H1 (cell line): ENCODE measurements around the gene MAVS. TPM values are rescaled to one million over a fixed set of nuclear protein-coding genes. Genes with fewer than 3 reads are reported as not detected.

Source experiments
- polyA plus RNA-seq, 7 experiments: library from polyadenylated mRNA; depleted of rRNA in 3 of 7; stranded (reverse) in 5 of 7; unstranded in 2 of 7; fragments of >200 nt in 5 of 7; fragments of 200-250 nt in 2 of 7; gene quantifications; 1 replicate in 5 of 7; 2 replicates in 1 of 7; 4 replicates in 1 of 7; pipeline versions ENCODE4 v1.2.1 to v1.2.3, GENCODE V29; 2011 to 2013; ENCODE audit warnings: missing spikeins in 2 of 7, mixed read lengths in 2 of 7
- total RNA-seq: library from RNA; stranded (reverse); fragmentation: NEBNext Ultra II Directional; extraction: Animal tissue kit (Norgen Biotek cat#: 25700); gene quantifications from 2 replicates; pipeline ENCODE4 v1.2.1, GENCODE V29; 2021
- TF ChIP-seq, protein P1 (sequence below): fragments of 300-600 bp; sonication (generic); IDR thresholded peaks from 2 replicates; pipeline ENCODE4 v1.7.1; 2012; ENCODE audit warnings: low read length, moderate library complexity, mild to moderate bottlenecking, inconsistent platforms; ENCODE audit not compliant: insufficient replicate concordance

MAVS gene
- total and polyA plus RNA-seq, 2 of the 8 experiments (the other 6 are each of a cell fraction or from before 2014, with no cell fraction given) = 9.9 to 24.3 TPM

DNA sequence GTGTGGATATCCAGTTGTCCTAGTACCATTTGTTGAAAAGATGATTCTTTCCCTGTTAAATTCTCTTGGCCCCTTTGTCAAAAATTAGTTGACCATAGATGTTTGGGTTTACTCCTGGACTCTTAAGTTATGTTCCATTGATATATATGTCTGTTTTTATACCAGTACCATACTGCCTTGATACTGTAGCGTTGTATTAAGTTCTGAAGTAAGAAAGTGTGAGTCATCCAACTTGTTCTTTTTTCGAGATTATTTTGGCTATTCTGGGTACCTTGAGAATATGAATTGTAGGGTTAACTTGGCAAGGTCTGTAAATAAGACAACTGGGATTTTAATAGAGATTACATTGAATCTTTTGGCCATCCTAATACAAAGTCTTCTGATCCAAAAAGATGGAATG lies 69.1 kb downstream of the MAVS start (continued):
- TF ChIP-seq, protein P1, sequence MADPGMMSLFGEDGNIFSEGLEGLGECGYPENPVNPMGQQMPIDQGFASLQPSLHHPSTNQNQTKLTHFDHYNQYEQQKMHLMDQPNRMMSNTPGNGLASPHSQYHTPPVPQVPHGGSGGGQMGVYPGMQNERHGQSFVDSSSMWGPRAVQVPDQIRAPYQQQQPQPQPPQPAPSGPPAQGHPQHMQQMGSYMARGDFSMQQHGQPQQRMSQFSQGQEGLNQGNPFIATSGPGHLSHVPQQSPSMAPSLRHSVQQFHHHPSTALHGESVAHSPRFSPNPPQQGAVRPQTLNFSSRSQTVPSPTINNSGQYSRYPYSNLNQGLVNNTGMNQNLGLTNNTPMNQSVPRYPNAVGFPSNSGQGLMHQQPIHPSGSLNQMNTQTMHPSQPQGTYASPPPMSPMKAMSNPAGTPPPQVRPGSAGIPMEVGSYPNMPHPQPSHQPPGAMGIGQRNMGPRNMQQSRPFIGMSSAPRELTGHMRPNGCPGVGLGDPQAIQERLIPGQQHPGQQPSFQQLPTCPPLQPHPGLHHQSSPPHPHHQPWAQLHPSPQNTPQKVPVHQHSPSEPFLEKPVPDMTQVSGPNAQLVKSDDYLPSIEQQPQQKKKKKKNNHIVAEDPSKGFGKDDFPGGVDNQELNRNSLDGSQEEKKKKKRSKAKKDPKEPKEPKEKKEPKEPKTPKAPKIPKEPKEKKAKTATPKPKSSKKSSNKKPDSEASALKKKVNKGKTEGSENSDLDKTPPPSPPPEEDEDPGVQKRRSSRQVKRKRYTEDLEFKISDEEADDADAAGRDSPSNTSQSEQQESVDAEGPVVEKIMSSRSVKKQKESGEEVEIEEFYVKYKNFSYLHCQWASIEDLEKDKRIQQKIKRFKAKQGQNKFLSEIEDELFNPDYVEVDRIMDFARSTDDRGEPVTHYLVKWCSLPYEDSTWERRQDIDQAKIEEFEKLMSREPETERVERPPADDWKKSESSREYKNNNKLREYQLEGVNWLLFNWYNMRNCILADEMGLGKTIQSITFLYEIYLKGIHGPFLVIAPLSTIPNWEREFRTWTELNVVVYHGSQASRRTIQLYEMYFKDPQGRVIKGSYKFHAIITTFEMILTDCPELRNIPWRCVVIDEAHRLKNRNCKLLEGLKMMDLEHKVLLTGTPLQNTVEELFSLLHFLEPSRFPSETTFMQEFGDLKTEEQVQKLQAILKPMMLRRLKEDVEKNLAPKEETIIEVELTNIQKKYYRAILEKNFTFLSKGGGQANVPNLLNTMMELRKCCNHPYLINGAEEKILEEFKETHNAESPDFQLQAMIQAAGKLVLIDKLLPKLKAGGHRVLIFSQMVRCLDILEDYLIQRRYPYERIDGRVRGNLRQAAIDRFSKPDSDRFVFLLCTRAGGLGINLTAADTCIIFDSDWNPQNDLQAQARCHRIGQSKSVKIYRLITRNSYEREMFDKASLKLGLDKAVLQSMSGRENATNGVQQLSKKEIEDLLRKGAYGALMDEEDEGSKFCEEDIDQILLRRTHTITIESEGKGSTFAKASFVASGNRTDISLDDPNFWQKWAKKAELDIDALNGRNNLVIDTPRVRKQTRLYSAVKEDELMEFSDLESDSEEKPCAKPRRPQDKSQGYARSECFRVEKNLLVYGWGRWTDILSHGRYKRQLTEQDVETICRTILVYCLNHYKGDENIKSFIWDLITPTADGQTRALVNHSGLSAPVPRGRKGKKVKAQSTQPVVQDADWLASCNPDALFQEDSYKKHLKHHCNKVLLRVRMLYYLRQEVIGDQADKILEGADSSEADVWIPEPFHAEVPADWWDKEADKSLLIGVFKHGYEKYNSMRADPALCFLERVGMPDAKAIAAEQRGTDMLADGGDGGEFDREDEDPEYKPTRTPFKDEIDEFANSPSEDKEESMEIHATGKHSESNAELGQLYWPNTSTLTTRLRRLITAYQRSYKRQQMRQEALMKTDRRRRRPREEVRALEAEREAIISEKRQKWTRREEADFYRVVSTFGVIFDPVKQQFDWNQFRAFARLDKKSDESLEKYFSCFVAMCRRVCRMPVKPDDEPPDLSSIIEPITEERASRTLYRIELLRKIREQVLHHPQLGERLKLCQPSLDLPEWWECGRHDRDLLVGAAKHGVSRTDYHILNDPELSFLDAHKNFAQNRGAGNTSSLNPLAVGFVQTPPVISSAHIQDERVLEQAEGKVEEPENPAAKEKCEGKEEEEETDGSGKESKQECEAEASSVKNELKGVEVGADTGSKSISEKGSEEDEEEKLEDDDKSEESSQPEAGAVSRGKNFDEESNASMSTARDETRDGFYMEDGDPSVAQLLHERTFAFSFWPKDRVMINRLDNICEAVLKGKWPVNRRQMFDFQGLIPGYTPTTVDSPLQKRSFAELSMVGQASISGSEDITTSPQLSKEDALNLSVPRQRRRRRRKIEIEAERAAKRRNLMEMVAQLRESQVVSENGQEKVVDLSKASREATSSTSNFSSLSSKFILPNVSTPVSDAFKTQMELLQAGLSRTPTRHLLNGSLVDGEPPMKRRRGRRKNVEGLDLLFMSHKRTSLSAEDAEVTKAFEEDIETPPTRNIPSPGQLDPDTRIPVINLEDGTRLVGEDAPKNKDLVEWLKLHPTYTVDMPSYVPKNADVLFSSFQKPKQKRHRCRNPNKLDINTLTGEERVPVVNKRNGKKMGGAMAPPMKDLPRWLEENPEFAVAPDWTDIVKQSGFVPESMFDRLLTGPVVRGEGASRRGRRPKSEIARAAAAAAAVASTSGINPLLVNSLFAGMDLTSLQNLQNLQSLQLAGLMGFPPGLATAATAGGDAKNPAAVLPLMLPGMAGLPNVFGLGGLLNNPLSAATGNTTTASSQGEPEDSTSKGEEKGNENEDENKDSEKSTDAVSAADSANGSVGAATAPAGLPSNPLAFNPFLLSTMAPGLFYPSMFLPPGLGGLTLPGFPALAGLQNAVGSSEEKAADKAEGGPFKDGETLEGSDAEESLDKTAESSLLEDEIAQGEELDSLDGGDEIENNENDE = no peak
